Esophagus squamous epithelium (tissue), 4 donors: ENCODE results near the gene SLC6A4.

Experiments
- POLR2A ChIP-seq, 4 donors: fragments of 450-650 bp; IDR thresholded peaks; one replicate each; pipeline ENCODE4 v1.6.1; 2017; ENCODE audit warnings: antibody characterized with exemption in 4 of 4, mild to moderate bottlenecking in 4 of 4, moderate library complexity in 3 of 4
- TF ChIP-seq, protein P1 (sequence below), 6 experiments: fragments of 450-650 bp in 4 of 6; fragments of 200-600 bp in 2 of 6; sonication (generic) in 2 of 6; IDR thresholded peaks; one replicate each; pipeline ENCODE4 v1.5.1; 2016 to 2019; ENCODE audit warnings: antibody characterized with exemption in 6 of 6, mild to moderate bottlenecking in 4 of 6, moderate library complexity in 4 of 6

DNA sequence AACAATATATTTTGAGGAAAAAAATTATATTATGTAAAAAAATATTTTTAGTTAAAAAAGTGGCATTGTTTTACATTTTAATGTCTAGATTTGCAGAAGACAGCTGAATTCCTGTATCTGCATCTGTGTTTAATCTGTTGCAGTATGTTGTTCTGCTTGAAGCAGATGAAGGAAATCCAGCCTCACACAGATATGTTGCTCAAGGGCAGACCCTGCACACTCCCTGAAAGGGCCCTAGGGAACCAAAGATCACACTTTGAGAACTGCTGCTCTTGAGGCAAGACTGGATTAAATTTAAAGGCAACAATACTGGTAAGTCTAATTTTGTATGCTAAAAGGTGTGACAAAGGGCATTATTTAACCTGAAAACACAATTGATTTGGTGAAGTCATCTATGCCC is 16.4 kb upstream of the SLC6A4 start:
- TF ChIP-seq, protein P1, sequence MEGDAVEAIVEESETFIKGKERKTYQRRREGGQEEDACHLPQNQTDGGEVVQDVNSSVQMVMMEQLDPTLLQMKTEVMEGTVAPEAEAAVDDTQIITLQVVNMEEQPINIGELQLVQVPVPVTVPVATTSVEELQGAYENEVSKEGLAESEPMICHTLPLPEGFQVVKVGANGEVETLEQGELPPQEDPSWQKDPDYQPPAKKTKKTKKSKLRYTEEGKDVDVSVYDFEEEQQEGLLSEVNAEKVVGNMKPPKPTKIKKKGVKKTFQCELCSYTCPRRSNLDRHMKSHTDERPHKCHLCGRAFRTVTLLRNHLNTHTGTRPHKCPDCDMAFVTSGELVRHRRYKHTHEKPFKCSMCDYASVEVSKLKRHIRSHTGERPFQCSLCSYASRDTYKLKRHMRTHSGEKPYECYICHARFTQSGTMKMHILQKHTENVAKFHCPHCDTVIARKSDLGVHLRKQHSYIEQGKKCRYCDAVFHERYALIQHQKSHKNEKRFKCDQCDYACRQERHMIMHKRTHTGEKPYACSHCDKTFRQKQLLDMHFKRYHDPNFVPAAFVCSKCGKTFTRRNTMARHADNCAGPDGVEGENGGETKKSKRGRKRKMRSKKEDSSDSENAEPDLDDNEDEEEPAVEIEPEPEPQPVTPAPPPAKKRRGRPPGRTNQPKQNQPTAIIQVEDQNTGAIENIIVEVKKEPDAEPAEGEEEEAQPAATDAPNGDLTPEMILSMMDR (IDR thresholded peaks at IDR 0.05) = no peak
- no peak for TF ChIP-seq POLR2A (IDR thresholded peaks at IDR 0.05)
